Stomach smooth muscle (tissue), 2 donors: ENCODE measurements around the gene SLC4A9.
"Not testable (repeated sequence)": the region's sequence is repeated elsewhere in the genome, so short reads cannot be mapped to it uniquely, and the experiment has no call there.

Source experiments
- H3K27ac ChIP-seq: one replicate; pipeline ENCODE4 v1.7.0; 2013; ENCODE audit warnings: mild to moderate bottlenecking, low read length, inconsistent platforms
- H3K27me3 ChIP-seq, 2 donors: one replicate each; pipeline ENCODE4 v1.7.0; 2013; ENCODE audit warnings: low read length in 2 of 2; ENCODE audit not compliant: insufficient read depth in 2 of 2, control insufficient read depth in 1 of 2
- H3K36me3 ChIP-seq, 2 donors: one replicate each; pipeline ENCODE4 v1.7.0; 2013; ENCODE audit warnings: low read length in 2 of 2; ENCODE audit not compliant: control insufficient read depth in 2 of 2, insufficient read depth in 2 of 2
- H3K4me1 ChIP-seq: one replicate; pipeline ENCODE4 v1.7.0; 2013; ENCODE audit warnings: low read length; ENCODE audit not compliant: control insufficient read depth, insufficient read depth
- H3K4me3 ChIP-seq, 2 donors: one replicate each; pipeline ENCODE4 v1.7.0; 2013; ENCODE audit warnings: low read length in 2 of 2
- H3K9ac ChIP-seq, 2 donors: one replicate each; pipeline ENCODE4 v1.7.0; 2013; ENCODE audit warnings: low read length in 2 of 2, mild to moderate bottlenecking in 1 of 2
- H3K9me3 ChIP-seq, 2 donors: one replicate each; pipeline ENCODE4 v1.7.0; 2013; ENCODE audit warnings: low read length in 2 of 2; ENCODE audit not compliant: control insufficient read depth in 2 of 2
- donor health status: healthy.
- donor health status: Pancreatic carcinoma.

The SLC4A9 gene

GRCh38 chr5:140420226-140420570, 60.2 kb downstream of the SLC4A9 start:
- H3K27me3 ChIP-seq = no peaks in the 10 kb centered on the region
- no peak overlapping the region for H3K9ac ChIP-seq
- no peaks in the 10 kb centered on the region for H3K9me3 ChIP-seq
- no peak overlapping the region for H3K27ac ChIP-seq
- no peaks in the 10 kb centered on the region for H3K4me1 ChIP-seq
- H3K4me3 ChIP-seq = no peak overlapping the region
- no peaks in the 10 kb centered on the region for H3K36me3 ChIP-seq

DNA sequence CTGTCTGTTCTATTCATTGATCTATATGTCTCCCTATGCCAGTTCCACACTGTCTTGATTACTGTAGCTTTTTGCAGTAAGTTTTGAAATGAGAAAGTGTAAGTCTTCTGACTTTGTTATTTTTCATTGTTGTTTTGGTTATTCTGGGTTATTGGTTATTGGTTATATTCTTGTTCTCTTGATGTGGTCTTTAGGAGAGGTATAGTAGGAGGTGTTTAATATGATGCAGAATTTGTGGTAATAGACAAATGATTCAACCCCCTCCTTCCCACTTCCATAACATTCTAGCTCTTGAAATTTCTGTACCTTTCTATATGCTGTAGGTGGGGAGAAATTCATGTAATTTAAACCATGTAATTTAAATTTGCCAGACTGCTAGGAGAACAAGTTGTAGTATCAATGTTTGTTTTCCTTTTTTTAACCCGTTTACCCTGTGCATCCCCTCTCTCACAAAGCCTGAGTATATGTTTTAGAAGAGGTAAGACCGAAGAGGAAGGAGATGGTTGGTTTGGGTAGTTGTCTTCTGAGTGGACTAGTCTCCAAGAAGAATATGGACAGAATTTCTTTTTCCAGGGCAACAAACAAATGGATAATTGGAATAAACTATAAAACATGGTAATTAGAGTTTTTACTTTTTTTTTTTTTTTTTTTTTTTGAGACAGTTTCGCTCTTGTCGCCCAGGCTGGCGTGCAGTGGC, 60.8 kb downstream of the SLC4A9 start:
- Histone ChIP-seq H3K27ac (no peak overlapping the region), H3K36me3 (no peaks in the 10 kb centered on the region), H3K27me3 (no peaks in the 10 kb centered on the region), H3K9me3 (no peaks in the 10 kb centered on the region), H3K9ac (no peak overlapping the region), H3K4me1 (no peaks in the 10 kb centered on the region), H3K4me3 (no peak overlapping the region)

GRCh38 chr5:140421375-140421774, 61.4 kb downstream of the SLC4A9 start:
- not testable (repeated sequence) for H3K27ac ChIP-seq, H3K9ac ChIP-seq, H3K9me3 ChIP-seq, H3K4me3 ChIP-seq, H3K36me3 ChIP-seq, H3K4me1 ChIP-seq, H3K27me3 ChIP-seq

GRCh38 chr5:140423609-140424008, 63.6 kb downstream of the SLC4A9 start:
- Histone ChIP-seq H3K4me1 (no peaks in the 10 kb centered on the region), H3K9me3 (no peaks in the 10 kb centered on the region), H3K27me3 (no peaks in the 10 kb centered on the region), H3K27ac (no peak overlapping the region), H3K4me3 (no peak overlapping the region), H3K9ac (no peak overlapping the region), H3K36me3 (no peaks in the 10 kb centered on the region)

DNA sequence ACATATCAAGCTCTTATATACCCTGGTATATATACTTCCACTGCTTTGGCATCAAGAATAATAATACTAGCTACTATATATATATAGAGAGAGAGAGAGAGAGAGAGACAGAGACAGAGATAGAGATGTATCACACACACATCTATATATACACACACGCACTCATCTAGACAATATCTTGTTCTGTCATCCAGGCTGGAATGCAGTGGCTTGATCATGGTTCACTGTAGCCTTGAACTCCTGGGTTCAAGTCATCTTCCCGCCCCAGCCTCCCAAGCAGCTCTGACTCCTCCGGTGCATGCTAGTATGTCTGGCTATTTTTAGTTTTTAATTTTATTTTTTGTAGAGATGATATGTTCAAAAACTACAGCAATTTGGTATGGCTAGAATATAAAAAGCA, 64.1 kb downstream of the SLC4A9 start:
- no peak overlapping the region for H3K4me3 ChIP-seq
- H3K27me3 ChIP-seq = no peaks in the 10 kb centered on the region
- no peak overlapping the region for H3K27ac ChIP-seq
- no peaks in the 10 kb centered on the region for H3K9me3 ChIP-seq
- no peak overlapping the region for H3K9ac ChIP-seq
- no peaks in the 10 kb centered on the region for H3K4me1 ChIP-seq
- no peaks in the 10 kb centered on the region for H3K36me3 ChIP-seq
